Measurements from ENCODE around the gene MAT1A.

- TF ChIP-seq FOXM1 (IDR thresholded peaks at IDR 0.05; ENCODE audit: borderline replicate concordance, low read depth), result no peak
- no peak for TF ChIP-seq RAD21 (IDR thresholded peaks at IDR 0.05; ENCODE audit: low read depth)
- no peak for TF ChIP-seq CEBPB (IDR thresholded peaks at IDR 0.05)
- no peak for TF ChIP-seq EP300 (IDR thresholded peaks at IDR 0.05; ENCODE audit: borderline replicate concordance)
Observed at GRCh38 chr10:80296942-80297341, 7.5 kb upstream of the MAT1A start.
